A673 (cell line): ENCODE data around the gene ABCB8. TPM values are rescaled to one million over a fixed set of nuclear protein-coding genes. Genes with fewer than 3 reads are reported as not detected.
"Not testable (repeated sequence)": the region's sequence is repeated elsewhere in the genome, so short reads cannot be mapped to it uniquely, and the experiment has no call there.

Experiments
- BruUV-seq: library from RNA; stranded (reverse); fragments of 400-500 nt; replicated peaks from 2 replicates; lab custom pipeline; 2021; lab: Mats Ljungman, UMichigan
- CTCF ChIA-PET: fragments of 300-600 bp; sonication (Branson Sonifier 250); formaldehyde crosslinking; loops from one replicate; lab custom pipeline; 2022; ENCODE audit warnings: antibody characterized with exemption; lab: Charles Lee
- POLR2A ChIA-PET: fragments of 300-600 bp; sonication (Branson Sonifier 250); formaldehyde crosslinking; loops from one replicate; lab custom pipeline; 2022; ENCODE audit warnings: antibody characterized with exemption; ENCODE audit not compliant: low non-redundant PET; lab: Charles Lee
- DNase-seq: peaks from one replicate; pipeline ENCODE4 v3.0.0-alpha.2; 2015; ENCODE audit warnings: low spot score
- H3K27ac ChIP-seq: fragments of 200-600 bp; sonication (generic); 2 replicates; pipeline ENCODE4 v1.5.1; 2016; ENCODE audit warnings: mixed run types, low read depth, mild to moderate bottlenecking, mixed read lengths, antibody characterized with exemption, low read length; ENCODE audit not compliant: poor library complexity, severe bottlenecking
- H3K27me3 ChIP-seq: fragments of 200-600 bp; sonication (generic); replicated peaks from 2 replicates; pipeline ENCODE4 v1.6.1; 2017; ENCODE audit warnings: mixed run types, low read depth, mild to moderate bottlenecking, mixed read lengths, antibody characterized with exemption, low read length; ENCODE audit not compliant: insufficient read depth, poor library complexity
- H3K36me3 ChIP-seq: fragments of 200-600 bp; sonication (generic); 2 replicates; pipeline ENCODE4 v1.6.1; 2016; ENCODE audit warnings: mixed run types, mild to moderate bottlenecking, mixed read lengths, antibody characterized with exemption, low read length; ENCODE audit not compliant: insufficient read depth, poor library complexity, severe bottlenecking
- H3K4me1 ChIP-seq: fragments of 200-600 bp; sonication (generic); 2 replicates; pipeline ENCODE4 v1.6.1; 2017; ENCODE audit warnings: mixed run types, mild to moderate bottlenecking, mixed read lengths, antibody characterized with exemption, low read length; ENCODE audit not compliant: insufficient read depth, poor library complexity, severe bottlenecking
- H3K4me3 ChIP-seq: fragments of 200-600 bp; sonication (generic); 2 replicates; pipeline ENCODE4 v1.5.1; 2016; ENCODE audit warnings: low read depth, mixed run types, mild to moderate bottlenecking, mixed read lengths, low read length; ENCODE audit not compliant: poor library complexity, severe bottlenecking
- H3K9me3 ChIP-seq: fragments of 200-600 bp; sonication (generic); 2 replicates; pipeline ENCODE4 v1.6.1; 2016; ENCODE audit warnings: mixed run types, low read depth, mild to moderate bottlenecking, mixed read lengths, antibody characterized with exemption, low read length; ENCODE audit not compliant: poor library complexity, severe bottlenecking
- CTCF ChIP-seq: fragments of 300-800, 200-600 bp; sonication (generic); conservative IDR thresholded peaks from 2 replicates; pipeline ENCODE4 v1.5.1; 2017; ENCODE audit warnings: low read depth, mild to moderate bottlenecking, antibody characterized with exemption, low read length, moderate library complexity, mixed read lengths
- EZH2 ChIP-seq: fragments of 200-600 bp; sonication (generic); IDR thresholded peaks from 2 replicates; pipeline ENCODE4 v1.6.1; 2017; ENCODE audit warnings: borderline replicate concordance, low read depth, mild to moderate bottlenecking, mixed read lengths, antibody characterized with exemption, low read length; ENCODE audit not compliant: poor library complexity, severe bottlenecking
- intact Hi-C: fragments of 100-400 bp; cut with micrococcal nuclease; formaldehyde crosslinking; loops from one replicate; pipeline ENCODE4 v1.10.0; 2022; ENCODE audit not compliant: unreplicated experiment
- total RNA-seq: library from RNA; stranded (reverse); gene quantifications from 2 replicates; pipeline ENCODE4 v1.2.3, GENCODE V29; 2021

ABCB8 gene
- total RNA-seq, 1 experiment from 2014 or later: 50.9 TPM

GRCh38 chr7:151011097-151011409 lies 17.2 kb upstream of the ABCB8 start:
- BruUV-seq: no TSS peak
- H3K4me3 ChIP-seq: no peak overlapping the region
- H3K27ac ChIP-seq: no peak overlapping the region
- DNase-seq: no peak
- TF ChIP-seq EZH2: no peak
- TF ChIP-seq CTCF: no peak
- peaks cover 26% of the 10 kb centered on the region for H3K4me1 ChIP-seq
- H3K36me3 ChIP-seq: no peaks in the 10 kb centered on the region
- no peaks in the 10 kb centered on the region for H3K9me3 ChIP-seq
- CTCF ChIA-PET: no interaction called here
- intact Hi-C loops: loop anchor here (5.0 kb wide), 1 partner anchor 101 kb away; no protein-coding TSS in a partner anchor
- H3K27me3 ChIP-seq: no peaks in the 10 kb centered on the region
- POLR2A ChIA-PET: no interaction called here

GRCh38 chr7:151011616-151012015 lies 16.6 kb upstream of the ABCB8 start:
- H3K27me3 ChIP-seq, POLR2A ChIA-PET, DNase-seq, H3K27ac ChIP-seq, H3K9me3 ChIP-seq, BruUV-seq, H3K4me3 ChIP-seq, H3K36me3 ChIP-seq: not testable (repeated sequence)
- peaks cover 26% of the 10 kb centered on the region for H3K4me1 ChIP-seq
- intact Hi-C loops: loop anchor here (2.0 to 5.0 kb wide), 2 partner anchors 49 to 101 kb away; no protein-coding TSS in a partner anchor
- CTCF ChIA-PET: interaction anchor here (0.6 kb wide), 1 partner anchor 66 kb away, joined by 3 read pairs; no protein-coding TSS in a partner anchor

DNA sequence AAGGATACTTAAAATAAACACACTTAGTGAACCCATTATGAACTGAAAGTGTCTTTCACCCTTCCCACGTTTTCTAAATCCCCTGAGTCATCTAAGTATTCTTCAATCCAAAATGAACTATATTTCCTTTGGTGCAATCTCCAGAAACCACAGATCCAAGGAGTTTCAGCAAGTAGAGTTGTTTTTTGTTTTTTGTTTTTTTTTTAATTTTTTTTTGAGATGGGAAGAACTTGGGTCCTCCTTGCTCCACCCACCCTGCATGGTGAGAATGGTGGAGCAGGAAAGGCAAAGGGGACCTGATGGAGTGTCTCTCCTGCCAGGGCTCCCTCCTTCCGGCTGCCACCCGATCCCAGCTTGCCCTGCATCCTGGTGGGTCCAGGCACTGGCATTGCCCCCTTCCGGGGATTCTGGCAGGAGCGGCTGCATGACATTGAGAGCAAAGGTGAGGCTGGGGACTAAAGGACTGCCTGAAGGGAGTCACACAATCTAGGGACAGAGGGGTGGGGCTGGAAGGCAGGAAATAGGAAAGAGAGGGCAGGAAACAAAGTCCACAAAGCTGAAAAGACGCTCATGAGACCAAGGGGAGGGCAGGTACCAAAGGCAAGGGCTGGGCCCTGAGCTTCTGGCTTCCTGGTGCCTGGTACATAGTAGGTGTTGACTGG lies 16.1 kb upstream of the ABCB8 start:
- POLR2A ChIA-PET: no interaction called here
- peaks cover 26% of the 10 kb centered on the region for H3K4me1 ChIP-seq
- TF ChIP-seq CTCF: no peak
- no peaks in the 10 kb centered on the region for H3K27me3 ChIP-seq
- BruUV-seq: no TSS peak
- DNase-seq: no peak
- CTCF ChIA-PET: interaction anchor here (0.6 kb wide), 1 partner anchor 67 kb away, joined by 3 read pairs; no protein-coding TSS in a partner anchor
- no peak overlapping the region for H3K4me3 ChIP-seq
- no peaks in the 10 kb centered on the region for H3K36me3 ChIP-seq
- intact Hi-C loops: loop anchor here (2.0 to 5.0 kb wide), 2 partner anchors 49 to 100 kb away; no protein-coding TSS in a partner anchor
- no peaks in the 10 kb centered on the region for H3K9me3 ChIP-seq
- no peak overlapping the region for H3K27ac ChIP-seq

- intact Hi-C loops: loop anchor here (2.0 to 5.0 kb wide), 2 partner anchors 50 to 99 kb away; no protein-coding TSS in a partner anchor
- CTCF ChIA-PET: no interaction called here
- peak; percentile 81 for DNase-seq
- POLR2A ChIA-PET: no interaction called here
- Histone ChIP-seq H3K27me3 (no peaks in the 10 kb centered on the region), H3K36me3 (no peaks in the 10 kb centered on the region), H3K4me3 (no peak overlapping the region), H3K27ac (no peak overlapping the region), H3K9me3 (no peaks in the 10 kb centered on the region), H3K4me1 (peaks cover 23% of the 10 kb centered on the region)
- BruUV-seq: no TSS peak
- TF ChIP-seq CTCF (peak; percentile 74), EZH2 (no peak)
These were observed 15.3 kb upstream of the ABCB8 start for GRCh38 chr7:151012911-151013347.
